ENCODE data around the gene PLXNC1. TPM values are rescaled to one million over a fixed set of nuclear protein-coding genes. Genes with fewer than 3 reads are reported as not detected.

The PLXNC1 gene
- total and polyA plus RNA-seq, 9 of the 15 experiments (the other 6 are each of a cell fraction or from before 2014, with no cell fraction given), result 0.08 to 0.87 (median 0.28) TPM

DNA sequence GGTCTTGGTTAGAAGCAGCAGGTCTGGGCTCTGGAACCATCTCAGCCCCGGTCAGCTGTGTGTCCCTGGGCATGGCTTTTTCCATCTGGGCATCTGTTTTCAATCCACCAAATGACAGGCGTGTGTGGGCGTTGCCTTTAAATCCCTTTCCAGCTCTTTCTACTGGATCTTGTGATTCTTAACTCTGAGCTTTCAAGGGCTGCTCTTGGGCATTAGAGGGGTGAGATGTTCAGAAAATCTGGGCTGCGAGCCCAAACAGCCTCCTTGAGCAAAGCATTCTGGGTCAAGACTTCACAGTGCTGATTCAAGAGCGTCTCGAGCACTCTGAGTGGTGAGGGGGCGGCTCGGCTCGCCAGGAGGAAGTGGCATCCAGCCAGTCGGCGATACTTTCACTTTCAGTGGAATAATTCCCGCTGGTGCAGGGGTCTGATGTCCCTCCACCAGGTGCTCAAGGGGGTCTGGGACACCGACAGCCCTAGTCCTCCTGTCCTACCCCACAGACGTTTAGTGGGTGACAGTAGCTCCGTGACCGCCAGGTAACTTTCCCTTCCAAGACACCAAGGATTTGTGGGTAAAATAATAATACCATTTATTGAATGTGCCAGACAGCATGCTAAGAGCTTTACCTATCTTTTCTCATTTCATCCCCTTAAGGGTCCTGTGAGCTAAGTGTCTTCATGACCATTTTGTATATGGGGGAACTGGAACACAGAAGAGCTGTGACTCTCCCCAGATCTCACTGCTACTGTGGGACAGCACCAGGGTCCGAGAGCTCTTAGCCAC, 114.0 kb downstream of the PLXNC1 start (continued):
- TF ChIP-seq, protein P1, sequence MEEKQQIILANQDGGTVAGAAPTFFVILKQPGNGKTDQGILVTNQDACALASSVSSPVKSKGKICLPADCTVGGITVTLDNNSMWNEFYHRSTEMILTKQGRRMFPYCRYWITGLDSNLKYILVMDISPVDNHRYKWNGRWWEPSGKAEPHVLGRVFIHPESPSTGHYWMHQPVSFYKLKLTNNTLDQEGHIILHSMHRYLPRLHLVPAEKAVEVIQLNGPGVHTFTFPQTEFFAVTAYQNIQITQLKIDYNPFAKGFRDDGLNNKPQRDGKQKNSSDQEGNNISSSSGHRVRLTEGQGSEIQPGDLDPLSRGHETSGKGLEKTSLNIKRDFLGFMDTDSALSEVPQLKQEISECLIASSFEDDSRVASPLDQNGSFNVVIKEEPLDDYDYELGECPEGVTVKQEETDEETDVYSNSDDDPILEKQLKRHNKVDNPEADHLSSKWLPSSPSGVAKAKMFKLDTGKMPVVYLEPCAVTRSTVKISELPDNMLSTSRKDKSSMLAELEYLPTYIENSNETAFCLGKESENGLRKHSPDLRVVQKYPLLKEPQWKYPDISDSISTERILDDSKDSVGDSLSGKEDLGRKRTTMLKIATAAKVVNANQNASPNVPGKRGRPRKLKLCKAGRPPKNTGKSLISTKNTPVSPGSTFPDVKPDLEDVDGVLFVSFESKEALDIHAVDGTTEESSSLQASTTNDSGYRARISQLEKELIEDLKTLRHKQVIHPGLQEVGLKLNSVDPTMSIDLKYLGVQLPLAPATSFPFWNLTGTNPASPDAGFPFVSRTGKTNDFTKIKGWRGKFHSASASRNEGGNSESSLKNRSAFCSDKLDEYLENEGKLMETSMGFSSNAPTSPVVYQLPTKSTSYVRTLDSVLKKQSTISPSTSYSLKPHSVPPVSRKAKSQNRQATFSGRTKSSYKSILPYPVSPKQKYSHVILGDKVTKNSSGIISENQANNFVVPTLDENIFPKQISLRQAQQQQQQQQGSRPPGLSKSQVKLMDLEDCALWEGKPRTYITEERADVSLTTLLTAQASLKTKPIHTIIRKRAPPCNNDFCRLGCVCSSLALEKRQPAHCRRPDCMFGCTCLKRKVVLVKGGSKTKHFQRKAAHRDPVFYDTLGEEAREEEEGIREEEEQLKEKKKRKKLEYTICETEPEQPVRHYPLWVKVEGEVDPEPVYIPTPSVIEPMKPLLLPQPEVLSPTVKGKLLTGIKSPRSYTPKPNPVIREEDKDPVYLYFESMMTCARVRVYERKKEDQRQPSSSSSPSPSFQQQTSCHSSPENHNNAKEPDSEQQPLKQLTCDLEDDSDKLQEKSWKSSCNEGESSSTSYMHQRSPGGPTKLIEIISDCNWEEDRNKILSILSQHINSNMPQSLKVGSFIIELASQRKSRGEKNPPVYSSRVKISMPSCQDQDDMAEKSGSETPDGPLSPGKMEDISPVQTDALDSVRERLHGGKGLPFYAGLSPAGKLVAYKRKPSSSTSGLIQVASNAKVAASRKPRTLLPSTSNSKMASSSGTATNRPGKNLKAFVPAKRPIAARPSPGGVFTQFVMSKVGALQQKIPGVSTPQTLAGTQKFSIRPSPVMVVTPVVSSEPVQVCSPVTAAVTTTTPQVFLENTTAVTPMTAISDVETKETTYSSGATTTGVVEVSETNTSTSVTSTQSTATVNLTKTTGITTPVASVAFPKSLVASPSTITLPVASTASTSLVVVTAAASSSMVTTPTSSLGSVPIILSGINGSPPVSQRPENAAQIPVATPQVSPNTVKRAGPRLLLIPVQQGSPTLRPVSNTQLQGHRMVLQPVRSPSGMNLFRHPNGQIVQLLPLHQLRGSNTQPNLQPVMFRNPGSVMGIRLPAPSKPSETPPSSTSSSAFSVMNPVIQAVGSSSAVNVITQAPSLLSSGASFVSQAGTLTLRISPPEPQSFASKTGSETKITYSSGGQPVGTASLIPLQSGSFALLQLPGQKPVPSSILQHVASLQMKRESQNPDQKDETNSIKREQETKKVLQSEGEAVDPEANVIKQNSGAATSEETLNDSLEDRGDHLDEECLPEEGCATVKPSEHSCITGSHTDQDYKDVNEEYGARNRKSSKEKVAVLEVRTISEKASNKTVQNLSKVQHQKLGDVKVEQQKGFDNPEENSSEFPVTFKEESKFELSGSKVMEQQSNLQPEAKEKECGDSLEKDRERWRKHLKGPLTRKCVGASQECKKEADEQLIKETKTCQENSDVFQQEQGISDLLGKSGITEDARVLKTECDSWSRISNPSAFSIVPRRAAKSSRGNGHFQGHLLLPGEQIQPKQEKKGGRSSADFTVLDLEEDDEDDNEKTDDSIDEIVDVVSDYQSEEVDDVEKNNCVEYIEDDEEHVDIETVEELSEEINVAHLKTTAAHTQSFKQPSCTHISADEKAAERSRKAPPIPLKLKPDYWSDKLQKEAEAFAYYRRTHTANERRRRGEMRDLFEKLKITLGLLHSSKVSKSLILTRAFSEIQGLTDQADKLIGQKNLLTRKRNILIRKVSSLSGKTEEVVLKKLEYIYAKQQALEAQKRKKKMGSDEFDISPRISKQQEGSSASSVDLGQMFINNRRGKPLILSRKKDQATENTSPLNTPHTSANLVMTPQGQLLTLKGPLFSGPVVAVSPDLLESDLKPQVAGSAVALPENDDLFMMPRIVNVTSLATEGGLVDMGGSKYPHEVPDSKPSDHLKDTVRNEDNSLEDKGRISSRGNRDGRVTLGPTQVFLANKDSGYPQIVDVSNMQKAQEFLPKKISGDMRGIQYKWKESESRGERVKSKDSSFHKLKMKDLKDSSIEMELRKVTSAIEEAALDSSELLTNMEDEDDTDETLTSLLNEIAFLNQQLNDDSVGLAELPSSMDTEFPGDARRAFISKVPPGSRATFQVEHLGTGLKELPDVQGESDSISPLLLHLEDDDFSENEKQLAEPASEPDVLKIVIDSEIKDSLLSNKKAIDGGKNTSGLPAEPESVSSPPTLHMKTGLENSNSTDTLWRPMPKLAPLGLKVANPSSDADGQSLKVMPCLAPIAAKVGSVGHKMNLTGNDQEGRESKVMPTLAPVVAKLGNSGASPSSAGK (IDR thresholded peaks at IDR 0.05), result 0 out of 2 replicates have a peak, but pooled peaks have one; percentile 22
- TF ChIP-seq SMARCB1 (IDR thresholded peaks at IDR 0.05; ENCODE audit: insufficient read length, low read depth) (no peak), GATAD2B (IDR thresholded peaks at IDR 0.05; ENCODE audit: borderline replicate concordance) (no peak), ERF (CRISPR knock-in tag; IDR thresholded peaks at IDR 0.05) (0 out of 2 replicates have a peak, but pooled peaks have one; percentile 63), JUND (IDR thresholded peaks at IDR 0.05; ENCODE audit: borderline replicate concordance, low read depth, low read length) (0 out of 2 replicates have a peak, but pooled peaks have one; percentile 22), JUND (tag; IDR thresholded peaks at IDR 0.05; ENCODE audit: borderline replicate concordance, low read depth, low read length) (no peak; the same call in 1 of the 3 replicates), CXXC5 (CRISPR knock-in tag; IDR thresholded peaks at IDR 0.05) (0 out of 2 replicates have a peak, but pooled peaks have one; percentile 25), CTBP1 (IDR thresholded peaks at IDR 0.05; ENCODE audit: borderline replicate concordance) (0 out of 2 replicates have a peak, but pooled peaks have one; percentile 43), MYC (IDR thresholded peaks at IDR 0.05; ENCODE audit: low read depth, low read length) (0 out of 2 replicates have a peak, but pooled peaks have one; percentile 35), MYC (CRISPR knock-in tag; IDR thresholded peaks at IDR 0.05; ENCODE audit: borderline replicate concordance, low read depth) (no peak), ZBTB17 (CRISPR knock-in tag; IDR thresholded peaks at IDR 0.05) (peak; percentile 89)
- TF ChIP-seq, protein P2, sequence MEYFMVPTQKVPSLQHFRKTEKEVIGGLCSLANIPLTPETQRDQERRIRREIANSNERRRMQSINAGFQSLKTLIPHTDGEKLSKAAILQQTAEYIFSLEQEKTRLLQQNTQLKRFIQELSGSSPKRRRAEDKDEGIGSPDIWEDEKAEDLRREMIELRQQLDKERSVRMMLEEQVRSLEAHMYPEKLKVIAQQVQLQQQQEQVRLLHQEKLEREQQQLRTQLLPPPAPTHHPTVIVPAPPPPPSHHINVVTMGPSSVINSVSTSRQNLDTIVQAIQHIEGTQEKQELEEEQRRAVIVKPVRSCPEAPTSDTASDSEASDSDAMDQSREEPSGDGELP (CRISPR knock-in tag; IDR thresholded peaks at IDR 0.05; ENCODE audit: borderline replicate concordance), result peak; percentile 29; the same call in 1 of the 2 replicates
- TF ChIP-seq, protein P3, sequence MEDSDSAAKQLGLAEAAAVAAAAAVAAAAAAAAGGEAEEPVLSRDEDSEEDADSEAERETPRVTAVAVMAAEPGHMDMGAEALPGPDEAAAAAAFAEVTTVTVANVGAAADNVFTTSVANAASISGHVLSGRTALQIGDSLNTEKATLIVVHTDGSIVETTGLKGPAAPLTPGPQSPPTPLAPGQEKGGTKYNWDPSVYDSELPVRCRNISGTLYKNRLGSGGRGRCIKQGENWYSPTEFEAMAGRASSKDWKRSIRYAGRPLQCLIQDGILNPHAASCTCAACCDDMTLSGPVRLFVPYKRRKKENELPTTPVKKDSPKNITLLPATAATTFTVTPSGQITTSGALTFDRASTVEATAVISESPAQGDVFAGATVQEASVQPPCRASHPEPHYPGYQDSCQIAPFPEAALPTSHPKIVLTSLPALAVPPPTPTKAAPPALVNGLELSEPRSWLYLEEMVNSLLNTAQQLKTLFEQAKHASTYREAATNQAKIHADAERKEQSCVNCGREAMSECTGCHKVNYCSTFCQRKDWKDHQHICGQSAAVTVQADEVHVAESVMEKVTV (CRISPR knock-in tag; IDR thresholded peaks at IDR 0.05), result no peak

Data from K562 (cell line).